ENCODE data around the gene CLDN5.

The CLDN5 gene

DNA sequence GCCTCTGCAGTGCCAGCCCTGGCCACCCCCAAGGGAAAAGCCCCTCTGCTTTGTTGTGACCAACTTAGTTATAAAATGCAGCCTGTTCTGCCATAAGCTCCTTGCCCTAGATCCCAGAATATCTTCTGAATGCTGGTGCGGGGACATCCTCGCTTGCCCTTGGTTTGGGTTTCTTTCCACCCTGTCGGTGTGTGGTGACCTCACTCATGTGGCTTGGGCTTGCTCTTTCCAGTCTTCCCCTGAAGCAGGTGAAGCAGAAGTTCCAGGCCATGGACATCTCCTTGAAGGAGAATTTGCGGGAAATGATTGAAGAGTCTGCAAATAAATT is 16.7 kb downstream of the CLDN5 start:
- no peaks in the 10 kb centered on the region for H3K4me1 ChIP-seq (ENCODE audit: control insufficient read depth, insufficient read depth, low read length)
- ChIA-PET CTCF (no interaction called here), POLR2A (interaction anchor here (1.5 kb wide), 1 partner anchor 9 kb away, joined by 3 read pairs; no protein-coding TSS in a partner anchor)
- no peaks in the 10 kb centered on the region for H3K9me3 ChIP-seq (ENCODE audit: control insufficient read depth, insufficient read depth, low read depth, low read length)
- TF ChIP-seq BCL11B (tag by site-specific recombination; IDR thresholded peaks at IDR 0.05; ENCODE audit: low read depth) (no peak), TSHZ1 (tag by site-specific recombination; IDR thresholded peaks at IDR 0.05; ENCODE audit: borderline replicate concordance) (no peak), REPIN1 (tag by site-specific recombination; IDR thresholded peaks at IDR 0.05; ENCODE audit: low read depth) (no peak), ZNF707 (tag by site-specific recombination; IDR thresholded peaks at IDR 0.05) (no peak), KLF9 (tag by site-specific recombination; IDR thresholded peaks at IDR 0.05; ENCODE audit: low read depth) (no peak), ZNF362 (tag by site-specific recombination; IDR thresholded peaks at IDR 0.05) (no peak), ZNF2 (tag by site-specific recombination; IDR thresholded peaks at IDR 0.05) (no peak), RBAK (tag by site-specific recombination; IDR thresholded peaks at IDR 0.05) (no peak), EGR2 (tag by site-specific recombination; IDR thresholded peaks at IDR 0.05; ENCODE audit: low read depth) (no peak), SP3 (tag by site-specific recombination; IDR thresholded peaks at IDR 0.05) (no peak), ZNF394 (tag by site-specific recombination; IDR thresholded peaks at IDR 0.05; ENCODE audit: borderline replicate concordance) (no peak), ZNF223 (tag by site-specific recombination; IDR thresholded peaks at IDR 0.05) (no peak)
- TF ChIP-seq, protein P1, sequence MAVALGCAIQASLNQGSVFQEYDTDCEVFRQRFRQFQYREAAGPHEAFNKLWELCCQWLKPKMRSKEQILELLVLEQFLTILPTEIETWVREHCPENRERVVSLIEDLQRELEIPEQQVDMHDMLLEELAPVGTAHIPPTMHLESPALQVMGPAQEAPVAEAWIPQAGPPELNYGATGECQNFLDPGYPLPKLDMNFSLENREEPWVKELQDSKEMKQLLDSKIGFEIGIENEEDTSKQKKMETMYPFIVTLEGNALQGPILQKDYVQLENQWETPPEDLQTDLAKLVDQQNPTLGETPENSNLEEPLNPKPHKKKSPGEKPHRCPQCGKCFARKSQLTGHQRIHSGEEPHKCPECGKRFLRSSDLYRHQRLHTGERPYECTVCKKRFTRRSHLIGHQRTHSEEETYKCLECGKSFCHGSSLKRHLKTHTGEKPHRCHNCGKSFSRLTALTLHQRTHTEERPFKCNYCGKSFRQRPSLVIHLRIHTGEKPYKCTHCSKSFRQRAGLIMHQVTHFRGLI (tag by site-specific recombination; IDR thresholded peaks at IDR 0.05): no peak
- TF ChIP-seq, protein P2, sequence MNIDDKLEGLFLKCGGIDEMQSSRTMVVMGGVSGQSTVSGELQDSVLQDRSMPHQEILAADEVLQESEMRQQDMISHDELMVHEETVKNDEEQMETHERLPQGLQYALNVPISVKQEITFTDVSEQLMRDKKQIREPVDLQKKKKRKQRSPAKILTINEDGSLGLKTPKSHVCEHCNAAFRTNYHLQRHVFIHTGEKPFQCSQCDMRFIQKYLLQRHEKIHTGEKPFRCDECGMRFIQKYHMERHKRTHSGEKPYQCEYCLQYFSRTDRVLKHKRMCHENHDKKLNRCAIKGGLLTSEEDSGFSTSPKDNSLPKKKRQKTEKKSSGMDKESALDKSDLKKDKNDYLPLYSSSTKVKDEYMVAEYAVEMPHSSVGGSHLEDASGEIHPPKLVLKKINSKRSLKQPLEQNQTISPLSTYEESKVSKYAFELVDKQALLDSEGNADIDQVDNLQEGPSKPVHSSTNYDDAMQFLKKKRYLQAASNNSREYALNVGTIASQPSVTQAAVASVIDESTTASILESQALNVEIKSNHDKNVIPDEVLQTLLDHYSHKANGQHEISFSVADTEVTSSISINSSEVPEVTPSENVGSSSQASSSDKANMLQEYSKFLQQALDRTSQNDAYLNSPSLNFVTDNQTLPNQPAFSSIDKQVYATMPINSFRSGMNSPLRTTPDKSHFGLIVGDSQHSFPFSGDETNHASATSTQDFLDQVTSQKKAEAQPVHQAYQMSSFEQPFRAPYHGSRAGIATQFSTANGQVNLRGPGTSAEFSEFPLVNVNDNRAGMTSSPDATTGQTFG (tag by site-specific recombination; IDR thresholded peaks at IDR 0.05; ENCODE audit: borderline replicate concordance): no peak
- H3K4me3 ChIP-seq (ENCODE audit: low read depth, low read length): no peak overlapping the region
- H3K27ac ChIP-seq (ENCODE audit: extremely low read depth, low read depth, low read length): no peak overlapping the region
- H3K36me3 ChIP-seq (ENCODE audit: control insufficient read depth in 2 of 2, insufficient read depth in 1 of 2, low read length in 2 of 2): peaks cover 4 to 85% of the 10 kb centered on the region in 2 experiments; a peak in 2 of 3 replicates

GRCh38 chr22:19506212-19506611 is 18.0 kb downstream of the CLDN5 start:
- ChIA-PET POLR2A (no interaction called here), CTCF (interaction anchor here (0.6 kb wide), 1 partner anchor 31 kb away, joined by 3 read pairs; no protein-coding TSS in a partner anchor)
- Histone ChIP-seq H3K27ac (ENCODE audit: extremely low read depth, low read depth, low read length) (no peak overlapping the region), H3K4me1 (ENCODE audit: control insufficient read depth, insufficient read depth, low read length) (no peaks in the 10 kb centered on the region), H3K9me3 (ENCODE audit: control insufficient read depth, insufficient read depth, low read depth, low read length) (no peaks in the 10 kb centered on the region), H3K4me3 (ENCODE audit: low read depth, low read length) (no peak overlapping the region), H3K36me3 (ENCODE audit: control insufficient read depth in 2 of 2, insufficient read depth in 1 of 2, low read length in 2 of 2) (peaks cover 4 to 74% of the 10 kb centered on the region in 2 experiments; a peak in 2 of 3 replicates)
- TF ChIP-seq ZNF2 (tag by site-specific recombination; IDR thresholded peaks at IDR 0.05): no peak
- TF ChIP-seq, protein P3, sequence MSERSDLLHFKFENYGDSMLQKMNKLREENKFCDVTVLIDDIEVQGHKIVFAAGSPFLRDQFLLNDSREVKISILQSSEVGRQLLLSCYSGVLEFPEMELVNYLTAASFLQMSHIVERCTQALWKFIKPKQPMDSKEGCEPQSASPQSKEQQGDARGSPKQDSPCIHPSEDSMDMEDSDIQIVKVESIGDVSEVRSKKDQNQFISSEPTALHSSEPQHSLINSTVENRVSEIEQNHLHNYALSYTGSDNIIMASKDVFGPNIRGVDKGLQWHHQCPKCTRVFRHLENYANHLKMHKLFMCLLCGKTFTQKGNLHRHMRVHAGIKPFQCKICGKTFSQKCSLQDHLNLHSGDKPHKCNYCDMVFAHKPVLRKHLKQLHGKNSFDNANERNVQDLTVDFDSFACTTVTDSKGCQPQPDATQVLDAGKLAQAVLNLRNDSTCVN (tag by site-specific recombination; optimal IDR thresholded peaks at IDR 0.05): no peak
- no peak for TF ChIP-seq ZBTB17 (tag by site-specific recombination; IDR thresholded peaks at IDR 0.05)
- no peak for TF ChIP-seq ZNF610 (tag by site-specific recombination; IDR thresholded peaks at IDR 0.05; ENCODE audit: borderline replicate concordance)
- no peak for TF ChIP-seq FEZF1 (tag by site-specific recombination; IDR thresholded peaks at IDR 0.05)
- TF ChIP-seq, protein P4, sequence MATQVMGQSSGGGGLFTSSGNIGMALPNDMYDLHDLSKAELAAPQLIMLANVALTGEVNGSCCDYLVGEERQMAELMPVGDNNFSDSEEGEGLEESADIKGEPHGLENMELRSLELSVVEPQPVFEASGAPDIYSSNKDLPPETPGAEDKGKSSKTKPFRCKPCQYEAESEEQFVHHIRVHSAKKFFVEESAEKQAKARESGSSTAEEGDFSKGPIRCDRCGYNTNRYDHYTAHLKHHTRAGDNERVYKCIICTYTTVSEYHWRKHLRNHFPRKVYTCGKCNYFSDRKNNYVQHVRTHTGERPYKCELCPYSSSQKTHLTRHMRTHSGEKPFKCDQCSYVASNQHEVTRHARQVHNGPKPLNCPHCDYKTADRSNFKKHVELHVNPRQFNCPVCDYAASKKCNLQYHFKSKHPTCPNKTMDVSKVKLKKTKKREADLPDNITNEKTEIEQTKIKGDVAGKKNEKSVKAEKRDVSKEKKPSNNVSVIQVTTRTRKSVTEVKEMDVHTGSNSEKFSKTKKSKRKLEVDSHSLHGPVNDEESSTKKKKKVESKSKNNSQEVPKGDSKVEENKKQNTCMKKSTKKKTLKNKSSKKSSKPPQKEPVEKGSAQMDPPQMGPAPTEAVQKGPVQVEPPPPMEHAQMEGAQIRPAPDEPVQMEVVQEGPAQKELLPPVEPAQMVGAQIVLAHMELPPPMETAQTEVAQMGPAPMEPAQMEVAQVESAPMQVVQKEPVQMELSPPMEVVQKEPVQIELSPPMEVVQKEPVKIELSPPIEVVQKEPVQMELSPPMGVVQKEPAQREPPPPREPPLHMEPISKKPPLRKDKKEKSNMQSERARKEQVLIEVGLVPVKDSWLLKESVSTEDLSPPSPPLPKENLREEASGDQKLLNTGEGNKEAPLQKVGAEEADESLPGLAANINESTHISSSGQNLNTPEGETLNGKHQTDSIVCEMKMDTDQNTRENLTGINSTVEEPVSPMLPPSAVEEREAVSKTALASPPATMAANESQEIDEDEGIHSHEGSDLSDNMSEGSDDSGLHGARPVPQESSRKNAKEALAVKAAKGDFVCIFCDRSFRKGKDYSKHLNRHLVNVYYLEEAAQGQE (tag by site-specific recombination; IDR thresholded peaks at IDR 0.05): no peak
- TF ChIP-seq ZNF76 (tag by site-specific recombination; IDR thresholded peaks at IDR 0.05; ENCODE audit: borderline replicate concordance, low read depth): no peak
